ENCODE measurements around the gene APLP1.
"Not testable (repeated sequence)": the region's sequence is repeated elsewhere in the genome, so short reads cannot be mapped to it uniquely, and the experiment has no call there.

APLP1 gene

DNA sequence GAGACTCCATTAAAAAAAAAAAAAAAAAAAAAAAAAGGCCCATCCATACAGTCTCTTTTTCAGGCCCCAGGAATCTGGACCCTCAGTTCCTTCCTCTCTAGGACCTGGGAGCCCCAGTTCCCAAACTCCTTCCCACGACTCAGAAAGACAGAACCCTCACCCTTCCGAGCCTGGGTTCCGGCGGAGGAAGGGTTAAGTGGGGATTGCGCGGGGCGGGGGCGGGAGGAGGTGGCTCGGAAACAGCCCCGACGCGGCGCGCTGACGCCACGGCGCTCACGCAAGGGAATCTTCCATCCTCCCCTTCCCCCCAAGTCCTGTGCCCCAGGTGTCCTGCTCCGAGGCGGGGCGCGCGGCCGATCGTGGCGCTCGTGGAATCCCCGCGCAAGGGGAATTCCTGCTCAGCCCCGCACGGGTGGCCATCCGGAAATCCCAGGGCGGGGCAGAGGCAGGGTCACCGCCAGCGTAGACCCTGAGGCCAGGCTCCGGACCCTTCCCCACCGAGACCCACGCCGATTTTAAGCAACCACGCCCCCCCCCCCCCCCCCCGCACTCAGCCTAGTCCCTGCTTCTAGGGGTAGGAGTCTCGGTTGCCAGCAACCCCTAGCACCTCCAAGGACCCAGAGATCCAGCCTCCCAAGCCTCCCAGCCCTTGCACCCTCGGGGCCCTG lies 31.3 kb downstream of the APLP1 start:
- no peaks in the 10 kb centered on the region for H3K27me3 Mint-ChIP-seq
- CTCF ChIA-PET: no interaction called here
- peak overlapping the region; percentile 98 for H3K27ac Mint-ChIP-seq
- H3K4me3 Mint-ChIP-seq: peak overlapping the region; percentile 84
- peaks cover 59% of the 10 kb centered on the region for H3K4me1 Mint-ChIP-seq
- H3K36me3 Mint-ChIP-seq: peaks cover 41% of the 10 kb centered on the region
- no peaks in the 10 kb centered on the region for H3K9me3 Mint-ChIP-seq
- peak; percentile 92 for DNase-seq

DNA sequence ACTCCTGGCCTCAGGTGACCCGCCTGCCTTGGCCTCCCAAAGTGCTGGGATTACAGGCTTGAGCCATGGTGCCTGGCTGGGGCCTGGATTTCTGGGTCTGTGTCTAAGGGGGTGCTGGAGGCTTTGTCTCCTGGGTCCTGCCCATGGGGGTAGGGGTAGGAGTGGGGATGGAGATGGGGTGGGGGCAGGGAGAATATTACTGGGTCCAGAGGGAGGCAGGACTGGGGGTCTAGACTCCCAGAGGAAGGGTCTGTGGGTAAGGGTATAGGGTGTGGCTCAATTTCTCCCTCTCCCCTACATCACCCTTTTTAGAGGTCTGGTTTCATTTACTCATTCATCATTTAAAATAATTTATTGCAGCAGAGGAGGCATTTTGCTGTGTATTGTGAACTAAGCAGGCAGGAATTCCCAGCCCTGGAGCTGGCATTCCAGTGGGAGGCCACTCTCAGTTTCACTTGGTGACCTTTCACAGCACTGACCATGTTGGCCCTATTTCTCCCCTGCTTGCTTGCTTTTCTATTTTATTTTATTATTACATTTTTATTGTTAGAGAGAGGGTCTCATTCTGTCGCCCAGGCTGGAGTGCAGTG lies 32.8 kb downstream of the APLP1 start:
- peak overlapping the region; percentile 98 for H3K27ac Mint-ChIP-seq
- peaks cover 58% of the 10 kb centered on the region for H3K4me1 Mint-ChIP-seq
- no peaks in the 10 kb centered on the region for H3K27me3 Mint-ChIP-seq
- H3K36me3 Mint-ChIP-seq: peaks cover 36% of the 10 kb centered on the region
- H3K9me3 Mint-ChIP-seq: no peaks in the 10 kb centered on the region
- CTCF ChIA-PET: no interaction called here
- DNase-seq: no peak
- peak overlapping the region; percentile 84 for H3K4me3 Mint-ChIP-seq

DNA sequence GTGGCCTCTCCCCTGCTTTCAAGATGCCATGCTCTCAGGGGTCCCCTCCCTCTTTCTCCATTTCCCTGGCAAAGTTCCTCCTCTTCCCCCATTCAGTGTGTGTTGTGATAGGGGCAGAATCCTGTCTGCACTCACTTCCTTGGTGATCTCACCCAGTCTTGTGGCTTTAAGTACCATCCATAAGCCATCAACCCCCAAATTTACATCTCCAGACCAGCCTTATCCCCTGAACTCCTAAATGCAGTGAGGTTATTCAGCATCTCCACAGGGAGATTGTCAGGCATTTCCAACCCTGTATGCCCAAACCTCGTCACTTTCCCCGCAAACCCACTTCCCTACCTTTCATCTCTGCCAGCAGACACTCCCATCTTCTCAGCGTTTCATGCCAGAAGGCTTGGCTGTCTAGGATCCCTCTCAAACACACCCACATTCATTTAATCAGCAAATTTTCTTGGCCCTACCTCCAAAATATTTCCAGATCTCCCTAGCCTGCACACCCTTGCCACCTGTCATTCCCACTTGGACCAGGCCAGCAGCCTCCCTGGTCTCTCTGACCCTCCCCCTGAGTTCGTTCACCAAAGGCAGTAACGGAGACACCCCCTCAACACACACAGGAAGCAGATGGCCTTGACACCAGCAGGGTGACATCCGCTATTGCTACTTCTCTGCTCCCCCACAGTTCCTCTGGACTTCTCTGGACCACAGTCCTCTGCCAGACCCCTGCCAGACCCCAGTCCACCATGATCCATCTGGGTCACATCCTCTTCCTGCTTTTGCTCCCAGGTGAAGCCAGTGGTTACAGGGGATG lies 33.7 kb downstream of the APLP1 start, which contains the start of gene HCST:
HCST (plus strand) TSS at position 676 of the 808 bp plus-strand sequence; CDS start at position 741, 65 bp downstream.
- peak within 1 kb of the TSS; percentile 98 for H3K27ac Mint-ChIP-seq
- peaks cover 55% of the 10 kb centered on the region for H3K4me1 Mint-ChIP-seq
- peak within 1 kb of the TSS; percentile 84 for H3K4me3 Mint-ChIP-seq
- CTCF ChIA-PET: no interaction called here
- peaks cover 2% of the 10 kb centered on the region for H3K27me3 Mint-ChIP-seq
- H3K36me3 Mint-ChIP-seq: peaks cover 34% of the 10 kb centered on the region
- no peaks in the 10 kb centered on the region for H3K9me3 Mint-ChIP-seq
- peak; percentile 70 for DNase-seq

DNA sequence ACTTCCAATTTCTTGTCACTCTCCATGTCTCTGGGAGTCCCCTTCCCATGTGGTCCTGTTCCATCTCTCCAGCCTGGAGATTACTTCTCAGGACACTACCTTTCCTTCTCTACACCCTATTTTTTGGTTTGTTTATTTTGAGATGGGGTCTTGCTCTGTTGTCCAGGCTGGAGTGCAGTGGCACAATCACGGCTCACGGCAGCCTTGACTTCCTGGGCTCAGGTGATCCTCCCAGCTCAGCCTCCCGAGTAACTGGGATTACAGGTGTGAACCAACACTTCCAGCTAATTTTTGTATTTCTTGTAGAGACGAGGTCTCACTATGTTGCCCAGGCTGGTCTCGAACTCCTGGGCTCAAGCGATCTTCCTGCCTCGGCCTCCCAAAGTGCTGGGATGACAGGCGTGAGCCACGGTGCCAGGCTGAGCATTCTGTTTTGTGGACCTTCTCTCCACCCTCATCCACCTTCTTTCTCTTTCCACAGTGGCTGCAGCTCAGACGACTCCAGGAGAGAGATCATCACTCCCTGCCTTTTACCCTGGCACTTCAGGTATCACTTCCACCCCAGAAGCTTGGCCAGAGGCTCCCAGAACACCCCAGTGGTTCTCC lies 34.6 kb downstream of the APLP1 start:
- no peak for DNase-seq
- CTCF ChIA-PET: no interaction called here
- H3K27me3 Mint-ChIP-seq: peaks cover 4% of the 10 kb centered on the region
- H3K36me3 Mint-ChIP-seq: peaks cover 28% of the 10 kb centered on the region
- H3K4me3 Mint-ChIP-seq: peak overlapping the region; percentile 84
- H3K4me1 Mint-ChIP-seq: peaks cover 49% of the 10 kb centered on the region
- H3K27ac Mint-ChIP-seq: peak overlapping the region; percentile 98
- H3K9me3 Mint-ChIP-seq: no peaks in the 10 kb centered on the region

DNA sequence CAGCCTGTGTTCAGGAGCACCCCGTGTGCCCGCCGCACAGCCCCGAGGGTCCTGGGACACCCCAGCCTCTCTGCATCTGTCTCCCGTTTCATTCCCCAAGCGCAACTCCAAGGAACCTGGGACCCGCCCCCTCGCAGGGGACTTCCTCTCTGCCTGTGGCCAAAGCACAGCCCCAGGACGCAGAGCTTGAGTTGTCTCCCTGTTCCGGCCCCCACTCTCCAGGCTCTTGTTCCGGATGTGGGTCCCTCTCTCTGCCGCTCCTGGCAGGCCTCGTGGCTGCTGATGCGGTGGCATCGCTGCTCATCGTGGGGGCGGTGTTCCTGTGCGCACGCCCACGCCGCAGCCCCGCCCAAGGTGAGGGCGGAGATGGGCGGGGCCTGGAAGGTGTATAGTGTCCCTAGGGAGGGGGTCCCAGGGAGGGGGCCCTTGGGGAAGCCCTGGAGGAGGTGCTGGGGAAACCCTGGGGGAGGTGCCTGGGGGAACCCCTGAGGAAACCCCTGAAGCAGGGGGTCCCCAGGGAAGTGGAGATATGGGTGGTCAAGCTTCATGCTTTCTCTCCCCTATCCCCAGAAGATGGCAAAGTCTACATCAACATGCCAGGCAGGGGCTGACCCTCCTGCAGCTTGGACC lies 35.3 kb downstream of the APLP1 start:
- peaks cover 4% of the 10 kb centered on the region for H3K27me3 Mint-ChIP-seq
- peak overlapping the region; percentile 84 for H3K4me3 Mint-ChIP-seq
- H3K27ac Mint-ChIP-seq: peak overlapping the region; percentile 98
- peaks cover 24% of the 10 kb centered on the region for H3K36me3 Mint-ChIP-seq
- CTCF ChIA-PET: interaction anchor here (1.2 kb wide), 1 partner anchor 23 kb away, joined by 4 read pairs; no protein-coding TSS in a partner anchor
- H3K4me1 Mint-ChIP-seq: peaks cover 51% of the 10 kb centered on the region
- H3K9me3 Mint-ChIP-seq: no peaks in the 10 kb centered on the region
- DNase-seq: peak; percentile 96

DNA sequence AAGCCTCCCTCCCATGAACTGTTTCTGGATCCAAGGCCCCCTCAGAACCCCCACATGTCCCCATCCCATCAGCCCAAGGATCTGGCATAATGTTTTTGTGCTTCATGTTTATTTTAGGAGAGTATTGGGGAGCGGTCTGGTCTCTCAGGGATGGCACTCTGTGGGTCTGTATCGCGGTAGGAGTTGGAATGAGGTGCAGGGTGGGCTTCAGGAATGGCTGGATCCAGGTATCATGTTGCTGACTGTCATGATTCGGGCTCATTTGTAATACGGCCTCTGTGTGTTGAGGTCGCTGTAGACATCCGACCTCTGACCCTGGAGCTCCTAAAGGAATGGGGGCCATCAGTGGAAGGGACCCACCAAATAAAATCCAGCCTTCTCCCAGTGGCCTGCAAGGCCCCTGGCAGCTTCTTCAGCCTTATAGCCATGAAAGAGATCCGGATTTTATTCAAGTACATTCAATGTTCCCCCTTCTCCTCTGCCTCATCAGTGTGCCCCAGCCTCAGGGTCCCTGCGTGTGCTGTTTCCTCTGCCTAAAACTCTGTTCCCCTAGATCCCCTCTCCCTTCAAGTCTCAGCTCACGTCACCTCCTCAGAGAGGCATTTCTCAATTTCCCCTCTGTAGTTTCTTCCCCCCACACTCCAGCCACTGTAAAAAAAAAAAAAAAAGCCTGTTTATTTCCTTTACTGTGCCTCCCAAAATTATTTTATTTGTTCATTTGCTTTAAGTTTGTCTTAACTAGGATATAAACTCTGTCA lies 36.1 kb downstream of the APLP1 start:
- H3K27me3 Mint-ChIP-seq: peaks cover 6% of the 10 kb centered on the region
- peaks cover 19% of the 10 kb centered on the region for H3K36me3 Mint-ChIP-seq
- CTCF ChIA-PET: interaction anchor here (1.2 kb wide), 1 partner anchor 22 kb away, joined by 4 read pairs; no protein-coding TSS in a partner anchor
- peaks cover 57% of the 10 kb centered on the region for H3K4me1 Mint-ChIP-seq
- peak overlapping the region; percentile 24 for H3K4me3 Mint-ChIP-seq
- no peaks in the 10 kb centered on the region for H3K9me3 Mint-ChIP-seq
- DNase-seq: no peak
- peak overlapping the region; percentile 57 for H3K27ac Mint-ChIP-seq

DNA sequence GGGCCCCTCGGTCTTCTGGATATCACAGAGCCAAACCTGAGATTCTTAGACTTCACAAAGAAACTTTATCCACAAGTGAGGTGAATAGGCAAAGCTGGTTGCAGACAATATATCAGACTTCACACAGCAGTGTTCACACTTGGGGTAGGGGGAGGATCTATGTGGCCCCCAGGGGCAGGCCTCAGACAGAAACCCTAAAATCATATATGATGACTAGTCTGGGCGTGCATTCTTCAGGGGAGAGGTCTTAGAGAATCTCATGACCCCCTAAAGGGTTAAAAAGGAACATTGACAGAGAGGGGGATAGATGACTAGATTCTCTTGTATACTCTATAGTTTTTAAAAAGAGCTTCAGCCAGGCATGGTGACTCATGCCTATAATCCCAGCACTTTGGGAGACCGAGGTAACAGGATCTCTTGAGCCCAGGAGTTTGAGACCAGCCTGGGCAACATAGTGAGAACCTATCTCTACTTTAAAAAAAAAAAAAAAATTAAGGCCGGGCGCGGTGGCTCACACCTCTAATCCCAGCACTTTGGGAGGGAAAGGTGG lies 36.9 kb downstream of the APLP1 start:
- DNase-seq: no peak
- peak overlapping the region; percentile 57 for H3K27ac Mint-ChIP-seq
- CTCF ChIA-PET: interaction anchor here (1.2 kb wide), 1 partner anchor 21 kb away, joined by 4 read pairs; no protein-coding TSS in a partner anchor
- no peaks in the 10 kb centered on the region for H3K9me3 Mint-ChIP-seq
- no peak overlapping the region for H3K4me3 Mint-ChIP-seq
- H3K4me1 Mint-ChIP-seq: peaks cover 61% of the 10 kb centered on the region
- H3K27me3 Mint-ChIP-seq: peaks cover 8% of the 10 kb centered on the region
- peaks cover 18% of the 10 kb centered on the region for H3K36me3 Mint-ChIP-seq

DNA sequence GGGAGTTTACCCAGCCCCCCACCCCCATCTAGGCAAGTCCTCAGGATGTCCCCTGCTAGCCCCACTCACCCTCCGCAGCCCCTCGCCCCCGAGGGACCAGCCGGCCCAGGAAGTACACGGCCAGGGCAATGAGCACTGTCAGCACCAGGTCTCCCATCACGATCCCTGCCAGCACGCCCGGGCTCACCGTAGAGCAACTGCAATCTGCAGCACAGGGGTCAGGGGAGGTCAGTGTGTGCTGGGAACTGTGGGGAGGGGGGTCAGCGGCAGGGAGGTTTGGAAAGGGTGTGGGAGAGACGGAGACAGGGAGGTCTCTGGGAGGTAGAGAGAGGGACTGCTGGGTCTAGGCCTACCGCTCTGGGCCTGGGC lies 39.0 kb downstream of the APLP1 start:
- no peak overlapping the region for H3K27ac Mint-ChIP-seq
- no peaks in the 10 kb centered on the region for H3K9me3 Mint-ChIP-seq
- H3K4me3 Mint-ChIP-seq: no peak overlapping the region

DNA sequence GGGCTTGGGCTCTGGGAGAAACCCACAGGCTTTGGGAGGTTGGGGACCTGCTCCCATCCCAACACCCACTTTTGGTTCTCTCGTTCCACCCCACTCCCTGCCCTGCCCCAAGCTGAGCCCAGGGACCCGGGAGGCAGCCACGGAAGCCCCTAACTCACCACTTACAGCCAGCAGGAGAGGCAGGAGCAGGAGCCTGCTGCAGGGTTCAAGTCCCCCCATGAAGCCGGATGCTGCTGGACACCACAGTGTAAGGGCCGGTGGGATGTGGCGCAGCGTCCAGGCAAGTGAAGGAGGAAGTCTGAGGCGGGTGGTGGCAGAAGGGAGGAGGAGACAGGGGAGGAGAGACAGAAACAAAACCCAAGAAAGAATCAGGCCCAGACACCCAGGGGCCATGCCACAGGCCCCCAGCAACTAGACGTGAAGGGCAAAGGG lies 39.7 kb downstream of the APLP1 start, which contains the start of gene TYROBP:
TYROBP (minus strand) TSS at position 286 of the 432 bp plus-strand sequence; CDS start at position 219, 67 bp downstream.
- DNase-seq: no peak
- CTCF ChIA-PET: no interaction called here
- Mint-ChIP-seq H3K9me3 (no peaks in the 10 kb centered on the region), H3K4me1 (peaks cover 41% of the 10 kb centered on the region), H3K4me3 (no peak within 1 kb of the TSS), H3K27ac (peak within 1 kb of the TSS; percentile 82), H3K27me3 (peaks cover 8% of the 10 kb centered on the region), H3K36me3 (peaks cover 16% of the 10 kb centered on the region)

More for the DNA sequence above, 39.0 kb downstream of the APLP1 start:
- H3K4me1 Mint-ChIP-seq: peaks cover 44% of the 10 kb centered on the region
- no peak for DNase-seq
- peaks cover 18% of the 10 kb centered on the region for H3K36me3 Mint-ChIP-seq
- peaks cover 8% of the 10 kb centered on the region for H3K27me3 Mint-ChIP-seq
- CTCF ChIA-PET: no interaction called here

DNA sequence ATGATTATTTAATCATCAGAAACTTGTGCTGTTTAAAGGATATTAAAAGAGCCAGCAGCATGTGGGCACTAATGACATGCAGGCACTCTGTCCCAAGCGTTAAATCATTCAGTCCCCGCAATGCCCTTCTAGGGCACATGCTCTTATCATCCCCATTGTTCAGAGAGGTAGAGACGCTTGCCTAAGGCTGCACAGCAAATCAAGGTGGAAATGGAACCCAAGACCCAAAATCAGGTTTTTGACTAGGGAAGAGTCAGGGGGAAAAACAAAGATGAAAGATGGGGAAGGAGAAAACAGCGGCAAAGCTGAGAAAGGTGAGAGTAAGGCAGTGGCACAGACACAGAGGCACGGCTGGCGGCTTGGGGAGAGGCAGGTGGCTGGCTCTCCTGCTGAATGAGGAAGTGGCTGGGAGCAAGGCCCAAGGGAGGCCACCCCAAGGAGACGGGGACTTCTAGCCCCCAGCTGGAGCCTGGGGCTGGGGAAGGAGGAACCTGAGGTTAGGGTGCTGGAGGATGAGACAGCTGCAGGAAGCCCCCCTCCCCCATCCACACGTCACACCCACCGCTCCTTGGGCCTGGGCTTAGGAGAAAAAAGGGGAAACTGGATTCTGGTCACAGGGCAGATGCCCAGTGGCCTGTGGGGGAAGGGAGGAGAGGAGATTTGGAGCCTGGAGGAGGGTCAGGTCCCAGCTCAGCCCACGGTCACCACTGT lies 40.8 kb downstream of the APLP1 start:
- CTCF ChIA-PET: interaction anchor here (0.9 kb wide), 1 partner anchor 161 kb away, joined by 3 read pairs; the partner anchor contains the start of gene LIN37
- H3K36me3 Mint-ChIP-seq: peaks cover 7% of the 10 kb centered on the region
- peak; percentile 41 for DNase-seq
- no peaks in the 10 kb centered on the region for H3K9me3 Mint-ChIP-seq
- peak overlapping the region; percentile 82 for H3K27ac Mint-ChIP-seq
- no peak overlapping the region for H3K4me3 Mint-ChIP-seq
- peaks cover 31% of the 10 kb centered on the region for H3K4me1 Mint-ChIP-seq
- H3K27me3 Mint-ChIP-seq: peaks cover 8% of the 10 kb centered on the region

DNA sequence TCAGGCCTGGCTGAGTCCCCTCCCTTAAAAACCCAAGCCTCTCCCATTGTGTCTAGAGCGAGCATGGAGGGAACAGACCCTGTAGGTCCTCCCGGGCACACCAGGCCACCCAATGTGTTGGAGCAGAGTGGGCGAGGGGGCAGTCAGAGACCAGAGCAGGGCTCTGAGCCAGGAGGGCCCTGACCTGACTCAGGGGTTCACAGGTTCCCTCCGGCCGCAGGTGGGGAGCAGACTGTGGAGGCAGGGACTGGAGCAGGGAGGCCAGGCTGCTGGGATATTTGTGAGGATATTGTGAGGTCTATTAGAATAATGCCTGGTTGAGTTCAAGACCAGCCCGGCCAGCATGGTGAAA lies 41.3 kb downstream of the APLP1 start:
- no peak for DNase-seq
- peaks cover 10% of the 10 kb centered on the region for H3K27me3 Mint-ChIP-seq
- no peak overlapping the region for H3K4me3 Mint-ChIP-seq
- H3K9me3 Mint-ChIP-seq: no peaks in the 10 kb centered on the region
- H3K4me1 Mint-ChIP-seq: peaks cover 25% of the 10 kb centered on the region
- CTCF ChIA-PET: no interaction called here
- no peak overlapping the region for H3K27ac Mint-ChIP-seq
- H3K36me3 Mint-ChIP-seq: peaks cover 3% of the 10 kb centered on the region

DNA sequence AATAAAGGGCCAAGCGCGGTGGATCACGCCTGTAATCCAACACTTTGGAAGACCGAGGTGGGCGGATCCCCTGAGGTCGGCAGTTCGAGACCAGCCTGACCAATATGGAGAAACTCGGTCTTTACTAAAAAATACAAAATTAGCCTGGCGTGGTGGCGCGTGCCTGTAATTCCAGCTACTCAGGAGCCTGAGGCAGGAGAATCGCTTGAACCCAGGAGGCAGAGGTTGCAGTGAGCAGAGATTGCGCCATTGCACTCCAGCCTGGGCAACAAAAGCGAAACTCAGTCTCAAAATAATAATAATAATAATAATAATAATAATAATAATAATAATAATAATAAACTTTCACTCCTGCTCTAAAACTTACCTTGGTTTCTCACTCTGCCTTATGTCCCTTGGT lies 42.0 kb downstream of the APLP1 start:
- DNase-seq, H3K36me3 Mint-ChIP-seq, H3K4me3 Mint-ChIP-seq, H3K9me3 Mint-ChIP-seq, H3K27ac Mint-ChIP-seq, CTCF ChIA-PET: not testable (repeated sequence)
- Mint-ChIP-seq H3K4me1 (peaks cover 19% of the 10 kb centered on the region), H3K27me3 (peaks cover 15% of the 10 kb centered on the region)
